ENCODE data around the gene ASB18. TPM values are rescaled to one million over a fixed set of nuclear protein-coding genes. Genes with fewer than 3 reads are reported as not detected.

ASB18 gene
- total and polyA plus RNA-seq, 4 donors, result not detected

GRCh38 chr2:236205867-236206645 is 58.1 kb downstream of the ASB18 start:
- H3K27me3 ChIP-seq (ENCODE audit: control insufficient read depth in 4 of 4, insufficient read depth in 4 of 4, low read length in 3 of 4), result peaks cover 0 to 3% (median 0%) of the 10 kb centered on the region in 4 donors
- TF ChIP-seq RXRA (IDR thresholded peaks at IDR 0.05) (no peak), REST (IDR thresholded peaks at IDR 0.05) (no peak), FOXA2 (IDR thresholded peaks at IDR 0.05) (no peak), HNF4A (conservative IDR thresholded peaks at IDR 0.05) (no peak), RAD21 (IDR thresholded peaks at IDR 0.05) (no peak), CTCF (IDR thresholded peaks at IDR 0.05; ENCODE audit: low read depth, low read length, missing input control) (no peak), ATF3 (IDR thresholded peaks at IDR 0.05) (no peak), TAF1 (conservative IDR thresholded peaks at IDR 0.05) (no peak), SP1 (IDR thresholded peaks at IDR 0.05) (no peak), FOXA1 (IDR thresholded peaks at IDR 0.05) (no peak), YY1 (IDR thresholded peaks at IDR 0.05) (no peak), HNF4G (IDR thresholded peaks at IDR 0.05) (no peak), NR2F2 (IDR thresholded peaks at IDR 0.05) (no peak), GABPA (IDR thresholded peaks at IDR 0.05 in 1 of 2, conservative IDR thresholded peaks at IDR 0.05 in 1 of 2) (no peak)
- no peaks in the 10 kb centered on the region for H3K4me1 ChIP-seq (ENCODE audit: control insufficient read depth in 4 of 4, insufficient read depth in 4 of 4, low read length in 3 of 4)
- H3K9me3 ChIP-seq (ENCODE audit: control insufficient read depth in 4 of 4, low read length in 3 of 4), result peaks cover 3 to 14% (median 8%) of the 10 kb centered on the region in 4 donors
- H3K27ac ChIP-seq (ENCODE audit: low read depth in 1 of 2, low read length in 2 of 2), result no peak overlapping the region
- H3K4me3 ChIP-seq (ENCODE audit: low read depth in 1 of 3, low read length in 3 of 3), result no peak overlapping the region
- DNase-seq (ENCODE audit: low spot score), result no peak
- 65% methylated on average over 2 of the region's 2 CpGs for WGBS
- H3K9ac ChIP-seq (ENCODE audit: low read depth in 1 of 2, low read length in 2 of 2), result no peak overlapping the region
- H3K36me3 ChIP-seq (ENCODE audit: control insufficient read depth in 4 of 4, insufficient read depth in 3 of 4, low read depth in 1 of 4, low read length in 3 of 4), result no peaks in the 10 kb centered on the region

GRCh38 chr2:236204953-236205352 is 59.3 kb downstream of the ASB18 start:
- WGBS, result 86% methylated on average over 5 of the region's 5 CpGs
- peaks cover 3 to 14% (median 8%) of the 10 kb centered on the region in 4 donors for H3K9me3 ChIP-seq (ENCODE audit: control insufficient read depth in 4 of 4, low read length in 3 of 4)
- no peak overlapping the region for H3K4me3 ChIP-seq (ENCODE audit: low read depth in 1 of 3, low read length in 3 of 3)
- no peak for DNase-seq (ENCODE audit: low spot score)
- H3K27me3 ChIP-seq (ENCODE audit: control insufficient read depth in 4 of 4, insufficient read depth in 4 of 4, low read length in 3 of 4), result peaks cover 0 to 3% (median 0%) of the 10 kb centered on the region in 4 donors
- no peak overlapping the region for H3K9ac ChIP-seq (ENCODE audit: low read depth in 1 of 2, low read length in 2 of 2)
- no peak overlapping the region for H3K27ac ChIP-seq (ENCODE audit: low read depth in 1 of 2, low read length in 2 of 2)
- no peaks in the 10 kb centered on the region for H3K36me3 ChIP-seq (ENCODE audit: control insufficient read depth in 4 of 4, insufficient read depth in 3 of 4, low read depth in 1 of 4, low read length in 3 of 4)
- H3K4me1 ChIP-seq (ENCODE audit: control insufficient read depth in 4 of 4, insufficient read depth in 4 of 4, low read length in 3 of 4), result no peaks in the 10 kb centered on the region
- TF ChIP-seq RXRA (IDR thresholded peaks at IDR 0.05) (no peak), ZBTB33 (IDR thresholded peaks at IDR 0.05) (no peak), REST (IDR thresholded peaks at IDR 0.05) (no peak), FOXA1 (IDR thresholded peaks at IDR 0.05) (no peak), CTCF (IDR thresholded peaks at IDR 0.05; ENCODE audit: low read depth, low read length, missing input control) (no peak), EGR1 (IDR thresholded peaks at IDR 0.05; ENCODE audit: low read depth in 2 of 2) (no peak), MAX (IDR thresholded peaks at IDR 0.05) (no peak), FOXA2 (IDR thresholded peaks at IDR 0.05) (no peak), SP1 (IDR thresholded peaks at IDR 0.05) (no peak), RAD21 (IDR thresholded peaks at IDR 0.05) (no peak), HNF4G (IDR thresholded peaks at IDR 0.05) (no peak)
